HEK293 (cell line): ENCODE results near the gene MAGEA10.

Source experiments
- CTCF ChIA-PET: fragments of 350-600 bp; formaldehyde crosslinking; extraction: SDS; loops from one replicate; lab custom pipeline; 2021; ENCODE audit warnings: antibody characterized with exemption; lab: Yijun Ruan, JAX
- POLR2A ChIA-PET: fragments of 300-600 bp; formaldehyde crosslinking; extraction: SDS; loops from one replicate; lab custom pipeline; 2020; ENCODE audit warnings: antibody characterized with exemption, inconsistent platforms; lab: Yijun Ruan, JAX
- H3K27ac ChIP-seq: fragments of 200-500 bp; sonication (Bioruptor generic); 2 replicates; pipeline ENCODE4 v1.5.1; 2014; ENCODE audit warnings: low read depth, low read length, control low read depth, inconsistent platforms; ENCODE audit errors: extremely low read depth
- H3K36me3 ChIP-seq, 2 experiments: fragments of 200-500 bp in 1 of 2; sonication (Bioruptor generic) in 1 of 2; 1 replicate in 1 of 2; 2 replicates in 1 of 2; pipeline ENCODE4 v1.5.1; 2014 to 2017; ENCODE audit warnings: inconsistent platforms in 2 of 2, low read length in 2 of 2; ENCODE audit not compliant: control insufficient read depth in 2 of 2, insufficient read depth in 1 of 2
- H3K4me1 ChIP-seq: fragments of 200-500 bp; sonication (Bioruptor generic); 2 replicates; pipeline ENCODE4 v1.5.1; 2014; ENCODE audit warnings: mild to moderate bottlenecking, low read length, inconsistent platforms; ENCODE audit not compliant: control insufficient read depth, insufficient read depth
- H3K4me3 ChIP-seq: 2 replicates; pipeline ENCODE4 v1.5.1; 2011; ENCODE audit warnings: low read depth, mild to moderate bottlenecking, control low read depth, low read length, moderate library complexity
- H3K9me3 ChIP-seq: fragments of 200-500 bp; sonication (Bioruptor generic); 2 replicates; pipeline ENCODE4 v1.5.1; 2014; ENCODE audit warnings: low read depth, low read length, inconsistent platforms; ENCODE audit not compliant: control insufficient read depth, insufficient read depth
- MZF1 ChIP-seq: fragments of 450-650 bp; formaldehyde crosslinking; IDR thresholded peaks from 2 replicates; pipeline ENCODE4 v1.5.1; 2017; ENCODE audit warnings: missing biosample characterization, missing genetic modification characterization, borderline replicate concordance
- ZBTB1 ChIP-seq: fragments of 450-650 bp; formaldehyde crosslinking; IDR thresholded peaks from 2 replicates; pipeline ENCODE4 v1.5.1; 2016; ENCODE audit warnings: missing biosample characterization, missing genetic modification characterization
- ZBTB48 ChIP-seq: fragments of 450-650 bp; formaldehyde crosslinking; IDR thresholded peaks from 2 replicates; pipeline ENCODE4 v1.5.1; 2016; ENCODE audit warnings: missing biosample characterization, missing genetic modification characterization
- ZBTB7A ChIP-seq: fragments of 450-650 bp; formaldehyde crosslinking; IDR thresholded peaks from 2 replicates; pipeline ENCODE4 v1.5.1; 2016; ENCODE audit warnings: low read depth, missing biosample characterization, missing genetic modification characterization
- ZEB2 ChIP-seq: fragments of 450-650 bp; formaldehyde crosslinking; IDR thresholded peaks from 2 replicates; pipeline ENCODE4 v1.5.1; 2016; ENCODE audit warnings: missing biosample characterization, missing genetic modification characterization
- ZFP69B ChIP-seq: fragments of 450-650 bp; formaldehyde crosslinking; IDR thresholded peaks from 2 replicates; pipeline ENCODE4 v1.5.1; 2016; ENCODE audit warnings: missing biosample characterization, missing genetic modification characterization
- ZNF133 ChIP-seq: fragments of 450-650 bp; formaldehyde crosslinking; IDR thresholded peaks from 2 replicates; pipeline ENCODE4 v1.5.1; 2016; ENCODE audit warnings: missing biosample characterization, missing genetic modification characterization
- ZNF169 ChIP-seq: fragments of 450-650 bp; formaldehyde crosslinking; IDR thresholded peaks from 2 replicates; pipeline ENCODE4 v1.5.1; 2016; ENCODE audit warnings: missing biosample characterization, missing genetic modification characterization
- ZNF184 ChIP-seq: fragments of 450-650 bp; IDR thresholded peaks from 2 replicates; pipeline ENCODE4 v1.5.1; 2018; ENCODE audit warnings: missing biosample characterization, mild to moderate bottlenecking, missing genetic modification characterization
- ZNF2 ChIP-seq: fragments of 450-650 bp; formaldehyde crosslinking; IDR thresholded peaks from 2 replicates; pipeline ENCODE4 v1.5.1; 2016; ENCODE audit warnings: missing biosample characterization, missing genetic modification characterization
- ZNF350 ChIP-seq: fragments of 450-650 bp; formaldehyde crosslinking; IDR thresholded peaks from 2 replicates; pipeline ENCODE4 v1.5.0; 2017; ENCODE audit warnings: missing biosample characterization, mild to moderate bottlenecking, missing genetic modification characterization
- ZNF37A ChIP-seq: fragments of 450-650 bp; IDR thresholded peaks from 2 replicates; pipeline ENCODE4 v1.5.1; 2018; ENCODE audit warnings: missing biosample characterization, missing genetic modification characterization
- ZNF426 ChIP-seq: fragments of 450-650 bp; formaldehyde crosslinking; IDR thresholded peaks from 2 replicates; pipeline ENCODE4 v1.5.1; 2017; ENCODE audit warnings: missing biosample characterization, missing genetic modification characterization, mild to moderate bottlenecking, inconsistent platforms, moderate library complexity
- ZNF529 ChIP-seq: fragments of 450-650 bp; formaldehyde crosslinking; IDR thresholded peaks from 2 replicates; pipeline ENCODE4 v1.5.1; 2017; ENCODE audit warnings: missing genetic modification characterization, missing biosample characterization; ENCODE audit not compliant: insufficient replicate concordance
- ZNF549 ChIP-seq: fragments of 450-650 bp; IDR thresholded peaks from 2 replicates; pipeline ENCODE4 v1.5.1; 2018; ENCODE audit warnings: missing biosample characterization, missing genetic modification characterization, mild to moderate bottlenecking, inconsistent platforms, moderate library complexity
- ZNF571 ChIP-seq: fragments of 450-650 bp; formaldehyde crosslinking; IDR thresholded peaks from 2 replicates; pipeline ENCODE4 v1.5.0; 2017; ENCODE audit warnings: missing biosample characterization, missing genetic modification characterization
- ZNF596 ChIP-seq: fragments of 450-650 bp; IDR thresholded peaks from 2 replicates; pipeline ENCODE4 v1.5.0; 2018; ENCODE audit warnings: missing biosample characterization, mild to moderate bottlenecking, missing genetic modification characterization, moderate library complexity
- TF ChIP-seq, protein P1 (sequence below): fragments of 450-650 bp; formaldehyde crosslinking; IDR thresholded peaks from 2 replicates; pipeline ENCODE4 v1.5.1; 2016; ENCODE audit warnings: missing biosample characterization, missing genetic modification characterization, borderline replicate concordance

MAGEA10 gene

DNA sequence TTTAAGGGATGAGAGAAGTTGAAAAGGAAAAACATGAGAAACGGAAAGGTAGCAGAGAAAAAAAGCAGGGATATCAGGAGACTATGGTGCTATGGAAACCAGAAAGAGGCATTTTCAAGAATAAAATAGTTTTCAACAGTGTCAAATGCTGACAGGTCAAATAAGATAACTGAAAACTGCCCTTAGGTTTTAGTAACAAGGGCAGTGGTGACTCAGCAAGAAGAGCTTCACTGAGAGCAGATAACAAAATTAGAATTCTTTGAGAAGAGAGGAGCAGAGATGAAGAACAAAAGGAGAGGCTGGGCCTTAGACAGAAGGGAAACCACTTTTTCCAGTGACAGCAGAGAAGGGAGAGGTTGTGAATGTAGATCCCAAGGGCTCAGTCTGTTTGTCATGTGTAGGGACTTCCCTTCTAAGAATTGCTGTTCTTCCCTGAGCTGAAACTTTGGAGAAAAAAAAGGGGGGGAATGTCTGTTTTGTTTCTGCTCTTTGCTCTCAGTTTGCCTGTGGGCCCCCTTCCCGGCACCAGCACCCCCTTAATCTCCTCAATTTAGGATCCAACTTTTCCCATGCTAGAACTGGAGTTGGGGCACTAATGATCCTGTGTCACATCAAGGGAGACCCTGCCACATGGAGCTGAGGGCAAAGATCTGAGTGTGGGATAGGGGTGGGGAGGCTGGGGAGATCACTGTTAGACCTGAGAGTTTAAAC is 26.8 kb upstream of the MAGEA10 start:
- no peak overlapping the region for H3K27ac ChIP-seq
- TF ChIP-seq ZEB2, result no peak
- TF ChIP-seq, protein P1, sequence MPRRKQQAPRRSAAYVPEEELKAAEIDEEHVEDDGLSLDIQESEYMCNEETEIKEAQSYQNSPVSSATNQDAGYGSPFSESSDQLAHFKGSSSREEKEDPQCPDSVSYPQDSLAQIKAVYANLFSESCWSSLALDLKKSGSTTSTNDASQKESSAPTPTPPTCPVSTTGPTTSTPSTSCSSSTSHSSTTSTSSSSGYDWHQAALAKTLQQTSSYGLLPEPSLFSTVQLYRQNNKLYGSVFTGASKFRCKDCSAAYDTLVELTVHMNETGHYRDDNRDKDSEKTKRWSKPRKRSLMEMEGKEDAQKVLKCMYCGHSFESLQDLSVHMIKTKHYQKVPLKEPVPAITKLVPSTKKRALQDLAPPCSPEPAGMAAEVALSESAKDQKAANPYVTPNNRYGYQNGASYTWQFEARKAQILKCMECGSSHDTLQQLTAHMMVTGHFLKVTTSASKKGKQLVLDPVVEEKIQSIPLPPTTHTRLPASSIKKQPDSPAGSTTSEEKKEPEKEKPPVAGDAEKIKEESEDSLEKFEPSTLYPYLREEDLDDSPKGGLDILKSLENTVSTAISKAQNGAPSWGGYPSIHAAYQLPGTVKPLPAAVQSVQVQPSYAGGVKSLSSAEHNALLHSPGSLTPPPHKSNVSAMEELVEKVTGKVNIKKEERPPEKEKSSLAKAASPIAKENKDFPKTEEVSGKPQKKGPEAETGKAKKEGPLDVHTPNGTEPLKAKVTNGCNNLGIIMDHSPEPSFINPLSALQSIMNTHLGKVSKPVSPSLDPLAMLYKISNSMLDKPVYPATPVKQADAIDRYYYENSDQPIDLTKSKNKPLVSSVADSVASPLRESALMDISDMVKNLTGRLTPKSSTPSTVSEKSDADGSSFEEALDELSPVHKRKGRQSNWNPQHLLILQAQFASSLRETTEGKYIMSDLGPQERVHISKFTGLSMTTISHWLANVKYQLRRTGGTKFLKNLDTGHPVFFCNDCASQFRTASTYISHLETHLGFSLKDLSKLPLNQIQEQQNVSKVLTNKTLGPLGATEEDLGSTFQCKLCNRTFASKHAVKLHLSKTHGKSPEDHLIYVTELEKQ, result no peak
- TF ChIP-seq ZFP69B (tag by site-specific recombination), result no peak
- TF ChIP-seq ZNF37A (tag by site-specific recombination), result no peak
- no peak for TF ChIP-seq ZBTB1 (tag by site-specific recombination)
- TF ChIP-seq ZNF133 (tag by site-specific recombination), result no peak
- TF ChIP-seq MZF1 (tag by site-specific recombination), result no peak
- TF ChIP-seq ZNF571 (tag by site-specific recombination), result no peak
- TF ChIP-seq ZNF529 (tag by site-specific recombination), result no peak
- TF ChIP-seq ZNF426 (tag by site-specific recombination), result no peak
- no peak for TF ChIP-seq ZBTB48
- TF ChIP-seq ZNF549 (tag by site-specific recombination), result no peak
- TF ChIP-seq ZBTB7A, result no peak
- TF ChIP-seq ZNF184 (tag by site-specific recombination), result no peak
- H3K4me1 ChIP-seq, result no peaks in the 10 kb centered on the region
- H3K36me3 ChIP-seq, result no peaks in the 10 kb centered on the region
- H3K4me3 ChIP-seq, result no peak overlapping the region
- ChIA-PET POLR2A (no interaction called here), CTCF (no interaction called here)
- no peaks in the 10 kb centered on the region for H3K9me3 ChIP-seq

DNA sequence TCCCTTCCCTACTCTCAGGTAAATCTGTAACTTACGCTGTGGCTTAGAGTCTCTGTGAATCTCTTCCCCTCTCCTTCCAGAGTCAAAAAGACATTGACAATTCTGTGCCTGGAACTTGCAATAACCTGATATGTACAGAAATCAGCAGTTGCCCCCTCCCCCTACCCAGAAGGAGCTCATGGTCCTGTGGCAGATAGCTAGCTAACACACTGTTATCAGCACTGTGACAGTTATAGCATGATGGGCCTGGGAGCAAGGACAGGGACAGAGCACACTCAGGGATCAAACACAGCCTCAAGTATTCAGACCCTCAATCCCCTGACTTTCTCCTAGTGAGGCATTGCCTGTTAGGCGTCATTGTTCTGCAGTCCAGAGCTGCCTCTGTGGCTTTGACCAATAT is 18.7 kb upstream of the MAGEA10 start:
- CTCF ChIA-PET, result no interaction called here
- no peaks in the 10 kb centered on the region for H3K9me3 ChIP-seq

DNA sequence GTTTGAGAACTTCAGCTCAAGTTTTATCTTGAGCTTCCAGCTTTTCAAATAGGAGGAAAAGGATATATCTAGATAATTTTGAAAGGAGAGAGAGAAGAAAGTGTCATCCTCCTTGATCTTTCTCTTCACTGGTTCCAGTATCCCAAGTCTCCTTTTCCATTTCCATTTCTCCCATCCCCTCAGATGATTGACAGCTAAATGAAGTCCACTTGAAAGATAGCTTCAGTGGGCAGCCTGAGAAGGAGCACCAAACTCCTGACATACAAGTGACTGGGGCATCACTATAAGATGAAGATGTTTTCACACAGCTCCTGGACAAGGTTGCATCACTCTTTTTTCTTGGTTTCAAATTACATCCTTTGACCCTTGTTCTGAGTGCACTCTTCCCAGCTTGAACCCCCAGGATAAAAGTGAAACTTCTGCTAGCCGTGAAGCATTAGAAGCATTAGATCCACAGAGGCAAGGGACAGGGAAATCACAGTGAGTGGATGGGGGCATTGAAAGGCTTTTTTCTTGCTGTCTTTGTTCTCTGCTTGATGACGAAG is 17.5 kb upstream of the MAGEA10 start:
- CTCF ChIA-PET, result no interaction called here
- Histone ChIP-seq H3K9me3 (no peaks in the 10 kb centered on the region), H3K4me3 (no peak overlapping the region), H3K27ac (no peak overlapping the region), H3K4me1 (no peaks in the 10 kb centered on the region), H3K36me3 (no peaks in the 10 kb centered on the region)
- POLR2A ChIA-PET, result no interaction called here
- TF ChIP-seq ZNF426 (tag by site-specific recombination) (no peak), ZNF2 (tag by site-specific recombination) (no peak), ZNF596 (tag by site-specific recombination) (no peak)

More for the DNA sequence above, 18.7 kb upstream of the MAGEA10 start:
- POLR2A ChIA-PET, result no interaction called here
- Histone ChIP-seq H3K4me3 (no peak overlapping the region), H3K36me3 (no peaks in the 10 kb centered on the region), H3K4me1 (no peaks in the 10 kb centered on the region), H3K27ac (no peak overlapping the region)
- TF ChIP-seq ZNF169 (no peak), ZNF350 (tag by site-specific recombination) (no peak)
